Inflammatory macrophage treated with lipopolysaccharide for 1 hour (primary cell): ENCODE measurements around the gene NOC2L.
"Not testable (repeated sequence)": the region's sequence is repeated elsewhere in the genome, so short reads cannot be mapped to it uniquely, and the experiment has no call there.

Experiments
- DNase-seq, 2 donors: peaks; one replicate each; pipeline ENCODE4 v3.0.0-alpha.2; 2020 to 2022

Gene NOC2L

DNA sequence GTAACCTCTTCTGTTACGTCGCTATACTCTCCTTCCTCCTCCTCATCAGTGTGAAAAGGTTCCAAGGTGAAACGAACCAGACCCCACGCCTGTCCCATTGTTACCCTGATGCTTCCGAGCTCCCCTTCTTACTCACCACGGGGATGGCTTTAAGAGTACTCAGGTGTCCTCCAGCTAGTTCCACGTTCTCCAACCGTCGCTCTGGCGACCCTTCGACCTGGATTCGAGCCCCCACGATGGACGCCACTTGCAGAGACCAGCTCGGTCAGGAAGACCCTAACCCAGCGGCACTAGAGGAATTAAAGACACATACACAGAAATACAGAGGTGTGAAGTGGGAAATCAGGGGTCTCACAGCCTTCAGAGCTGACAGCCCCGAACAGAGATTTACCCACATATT, 61.1 kb downstream of the NOC2L start:
- not testable (repeated sequence) for DNase-seq

DNA sequence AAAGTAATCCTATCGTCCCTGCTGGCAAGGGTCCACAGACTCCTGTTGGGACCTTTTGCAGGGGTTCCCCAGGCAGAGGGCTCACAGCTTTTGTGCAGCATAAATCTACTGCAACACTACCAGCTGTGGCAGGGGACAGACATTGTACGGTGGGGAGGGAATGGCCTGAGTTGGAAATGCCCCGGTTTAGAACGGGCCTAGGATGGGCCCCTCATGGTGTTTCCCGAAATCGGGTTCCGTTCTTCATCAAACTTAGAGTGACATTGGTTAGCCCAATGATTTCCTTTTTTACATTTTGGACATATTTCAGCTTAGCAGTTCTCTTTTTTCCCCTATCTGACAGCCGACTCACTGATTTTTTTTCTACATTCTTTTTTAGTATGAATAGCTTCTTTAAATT, 61.8 kb downstream of the NOC2L start:
- peak; percentile 18 to 34 for DNase-seq
